ENCODE measurements around the gene CREB3L4. TPM values are rescaled to one million over a fixed set of nuclear protein-coding genes. Genes with fewer than 3 reads are reported as not detected.
A peak's percentile ranks its signal among the peaks of the same experiment; 100 is the strongest.

Gene CREB3L4
- polyA plus RNA-seq, 6 donors from 2014 or later: 12.2 to 16.9 (median 15.6) TPM

GRCh38 chr1:153942766-153943549 is 24.7 kb upstream of the CREB3L4 start:
- no peak for ATAC-seq (ENCODE audit: low read depth in 2 of 2)
- Mint-ChIP-seq H3K4me3 (peak overlapping the region in 5 of 8 donors; percentile 29 to 97 (median 75)), H3K4me1 (peaks cover 44 to 63% (median 55%) of the 10 kb centered on the region in 3 donors), H3K9me3 (peaks cover 0 to 2% (median 0%) of the 10 kb centered on the region in 7 donors), H3K27me3 (peaks cover 0 to 4% (median 0%) of the 10 kb centered on the region in 3 donors), H3K36me3 (peaks cover 0 to 16% of the 10 kb centered on the region in 2 donors), H3K27ac (peak overlapping the region in 5 of 6 donors; percentile 51 to 98 (median 86))
- DNase-seq: no peak

- Mint-ChIP-seq H3K27ac (peak overlapping the region; percentile 98 to 100 (median 100)), H3K9me3 (peaks cover 0 to 2% (median 0%) of the 10 kb centered on the region in 7 donors), H3K27me3 (peaks cover 0 to 4% (median 0%) of the 10 kb centered on the region in 3 donors), H3K4me1 (peaks cover 50 to 64% (median 56%) of the 10 kb centered on the region in 3 donors), H3K36me3 (peaks cover 0 to 16% of the 10 kb centered on the region in 2 donors), H3K4me3 (peak overlapping the region; percentile 85 to 99 (median 96))
- no peak for DNase-seq
- ATAC-seq (ENCODE audit: low read depth in 2 of 2): no peak
Measured at GRCh38 chr1:153944005-153944826, 23.5 kb upstream of the CREB3L4 start.

- DNase-seq (no peak), ATAC-seq (ENCODE audit: low read depth in 2 of 2) (no peak)
- peaks cover 0 to 4% (median 0%) of the 10 kb centered on the region in 3 donors for H3K27me3 Mint-ChIP-seq
- peaks cover 49 to 63% (median 56%) of the 10 kb centered on the region in 3 donors for H3K4me1 Mint-ChIP-seq
- H3K36me3 Mint-ChIP-seq: peaks cover 0 to 12% of the 10 kb centered on the region in 2 donors
- H3K9me3 Mint-ChIP-seq: peaks cover 0 to 2% (median 0%) of the 10 kb centered on the region in 7 donors
- peak overlapping the region; percentile 98 to 100 (median 100) for H3K27ac Mint-ChIP-seq
- peak overlapping the region; percentile 85 to 99 (median 96) for H3K4me3 Mint-ChIP-seq
Measured at GRCh38 chr1:153944827-153945117, 22.9 kb upstream of the CREB3L4 start.

GRCh38 chr1:153945131-153945794 is 22.4 kb upstream of the CREB3L4 start:
- Mint-ChIP-seq H3K27me3 (peaks cover 0 to 4% (median 0%) of the 10 kb centered on the region in 3 donors), H3K4me3 (peak overlapping the region; percentile 85 to 99 (median 96)), H3K4me1 (peaks cover 52 to 64% (median 56%) of the 10 kb centered on the region in 3 donors), H3K36me3 (peaks cover 2 to 12% of the 10 kb centered on the region in 2 donors), H3K27ac (peak overlapping the region; percentile 98 to 100 (median 100)), H3K9me3 (peaks cover 0 to 2% (median 0%) of the 10 kb centered on the region in 7 donors)
- DNase-seq: peak; percentile 86
- ATAC-seq (ENCODE audit: low read depth in 2 of 2): peak; percentile 53 to 57

GRCh38 chr1:153945795-153946621 is 21.7 kb upstream of the CREB3L4 start:
- Mint-ChIP-seq H3K36me3 (peaks cover 6 to 13% of the 10 kb centered on the region in 2 donors), H3K9me3 (peaks cover 0 to 2% (median 0%) of the 10 kb centered on the region in 7 donors), H3K27me3 (peaks cover 0 to 4% (median 0%) of the 10 kb centered on the region in 3 donors), H3K27ac (peak overlapping the region; percentile 98 to 100 (median 100)), H3K4me1 (peaks cover 54 to 65% (median 60%) of the 10 kb centered on the region in 3 donors), H3K4me3 (peak overlapping the region; percentile 85 to 99 (median 96))
- ATAC-seq (ENCODE audit: low read depth in 2 of 2) (peak; percentile 76), DNase-seq (peak; percentile 99)

GRCh38 chr1:153946622-153947241 is 21.0 kb upstream of the CREB3L4 start, which contains the start of gene DENND4B:
DENND4B (minus strand) TSS chr1:153946718; CDS start chr1:153944374, 2,344 bp downstream.
- H3K9me3 Mint-ChIP-seq: peaks cover 0 to 2% (median 0%) of the 10 kb centered on the region in 7 donors
- ATAC-seq (ENCODE audit: low read depth in 2 of 2): peak; percentile 42
- H3K4me1 Mint-ChIP-seq: peaks cover 56 to 68% (median 64%) of the 10 kb centered on the region in 3 donors
- DNase-seq: peak; percentile 82
- peaks cover 6 to 18% of the 10 kb centered on the region in 2 donors for H3K36me3 Mint-ChIP-seq
- H3K27ac Mint-ChIP-seq: peak within 1 kb of the TSS; percentile 98 to 100 (median 100)
- peak within 1 kb of the TSS; percentile 85 to 99 (median 96) for H3K4me3 Mint-ChIP-seq
- H3K27me3 Mint-ChIP-seq: peaks cover 0 to 4% (median 0%) of the 10 kb centered on the region in 3 donors

- H3K9me3 Mint-ChIP-seq: no peaks in the 10 kb centered on the region
- H3K27me3 Mint-ChIP-seq: no peaks in the 10 kb centered on the region
- no peak for ATAC-seq (ENCODE audit: low read depth in 2 of 2)
- peak overlapping the region in 2 of 6 donors; percentile 70 to 82 for H3K27ac Mint-ChIP-seq
- H3K36me3 Mint-ChIP-seq: peaks cover 6 to 33% of the 10 kb centered on the region in 2 donors
- H3K4me3 Mint-ChIP-seq: no peak overlapping the region
- H3K4me1 Mint-ChIP-seq: peaks cover 53 to 64% (median 59%) of the 10 kb centered on the region in 3 donors
- no peak for DNase-seq
Measured at GRCh38 chr1:153951183-153951582, 16.5 kb upstream of the CREB3L4 start.

GRCh38 chr1:153951801-153952200 is 15.9 kb upstream of the CREB3L4 start:
- ATAC-seq (ENCODE audit: low read depth in 2 of 2) (no peak), DNase-seq (no peak)
- Mint-ChIP-seq H3K27ac (peak overlapping the region in 4 of 6 donors; percentile 22 to 86 (median 46)), H3K9me3 (no peaks in the 10 kb centered on the region), H3K36me3 (peaks cover 6 to 33% of the 10 kb centered on the region in 2 donors), H3K27me3 (no peaks in the 10 kb centered on the region), H3K4me3 (no peak overlapping the region), H3K4me1 (peaks cover 57 to 67% (median 63%) of the 10 kb centered on the region in 3 donors)

- Mint-ChIP-seq H3K4me3 (peak overlapping the region in 2 of 8 donors; percentile 24 to 76), H3K4me1 (peaks cover 60 to 71% (median 65%) of the 10 kb centered on the region in 3 donors)
- no peak for ATAC-seq (ENCODE audit: low read depth in 2 of 2)
Measured at GRCh38 chr1:153953859-153954365, 13.8 kb upstream of the CREB3L4 start.

GRCh38 chr1:153954826-153955225 is 12.9 kb upstream of the CREB3L4 start:
- no peak for ATAC-seq (ENCODE audit: low read depth in 2 of 2)
- peaks cover 6 to 32% of the 10 kb centered on the region in 2 donors for H3K36me3 Mint-ChIP-seq
- peak overlapping the region in 1 of 6 donors; percentile 82 for H3K27ac Mint-ChIP-seq
- H3K4me3 Mint-ChIP-seq: peak overlapping the region in 2 of 8 donors; percentile 74 to 76
- no peaks in the 10 kb centered on the region for H3K27me3 Mint-ChIP-seq
- no peak for DNase-seq
- H3K4me1 Mint-ChIP-seq: peaks cover 57 to 73% (median 71%) of the 10 kb centered on the region in 3 donors
- H3K9me3 Mint-ChIP-seq: no peaks in the 10 kb centered on the region

More at GRCh38 chr1:153953859-153954365, 13.8 kb upstream of the CREB3L4 start:
- H3K9me3 Mint-ChIP-seq: no peaks in the 10 kb centered on the region
- peaks cover 6 to 33% of the 10 kb centered on the region in 2 donors for H3K36me3 Mint-ChIP-seq
- H3K27ac Mint-ChIP-seq: peak overlapping the region in 4 of 6 donors; percentile 28 to 82 (median 64)
- H3K27me3 Mint-ChIP-seq: no peaks in the 10 kb centered on the region
- DNase-seq: no peak

- ATAC-seq (ENCODE audit: low read depth in 2 of 2) (no peak), DNase-seq (no peak)
- H3K4me3 Mint-ChIP-seq: peak overlapping the region; percentile 85 to 100 (median 99)
- no peaks in the 10 kb centered on the region for H3K27me3 Mint-ChIP-seq
- H3K4me1 Mint-ChIP-seq: peaks cover 50 to 70% (median 67%) of the 10 kb centered on the region in 3 donors
- H3K36me3 Mint-ChIP-seq: peaks cover 0 to 11% of the 10 kb centered on the region in 2 donors
- H3K9me3 Mint-ChIP-seq: no peaks in the 10 kb centered on the region
- peak overlapping the region; percentile 93 to 99 (median 98) for H3K27ac Mint-ChIP-seq
Measured at GRCh38 chr1:153956997-153957715, 10.5 kb upstream of the CREB3L4 start.
